Subcutaneous abdominal adipose tissue (tissue), 5 donors: ENCODE data around the gene RAX2.
"Not testable (repeated sequence)": the region's sequence is repeated elsewhere in the genome, so short reads cannot be mapped to it uniquely, and the experiment has no call there.

Source experiments
- H3K27ac ChIP-seq: one replicate; pipeline ENCODE4 v1.7.0; 2013; ENCODE audit warnings: low read depth, mild to moderate bottlenecking, inconsistent platforms, low read length, moderate library complexity
- H3K27me3 ChIP-seq, 5 donors: one replicate each; pipeline ENCODE4 v1.7.0; 2013; ENCODE audit warnings: low read length in 5 of 5, inconsistent platforms in 1 of 5; ENCODE audit not compliant: control insufficient read depth in 5 of 5, insufficient read depth in 4 of 5
- H3K36me3 ChIP-seq, 5 donors: one replicate each; pipeline ENCODE4 v1.7.0; 2013; ENCODE audit warnings: low read length in 5 of 5; ENCODE audit not compliant: control insufficient read depth in 5 of 5, insufficient read depth in 5 of 5
- H3K4me1 ChIP-seq, 5 donors: one replicate each; pipeline ENCODE4 v1.7.0; 2013; ENCODE audit warnings: low read length in 5 of 5, mild to moderate bottlenecking in 3 of 5, moderate library complexity in 1 of 5; ENCODE audit not compliant: control insufficient read depth in 5 of 5, insufficient read depth in 5 of 5
- H3K4me3 ChIP-seq, 5 donors: one replicate each; pipeline ENCODE4 v1.7.0; 2013; ENCODE audit warnings: low read length in 5 of 5, low read depth in 1 of 5
- H3K9ac ChIP-seq, 5 donors: one replicate each; pipeline ENCODE4 v1.7.0; 2013; ENCODE audit warnings: low read length in 5 of 5, mild to moderate bottlenecking in 4 of 5, moderate library complexity in 3 of 5
- H3K9me3 ChIP-seq, 5 donors: one replicate each; pipeline ENCODE4 v1.7.0; 2013; ENCODE audit warnings: low read length in 5 of 5; ENCODE audit not compliant: control insufficient read depth in 5 of 5
- donor health status: healthy.
- donor health status: healthy.
- donor health status: healthy.
- donor health status: healthy.
- donor health status: healthy.

Gene RAX2

GRCh38 chr19:3771000-3771905 lies 775 bp downstream of the RAX2 start:
- Histone ChIP-seq H3K36me3 (peaks cover 0 to 41% (median 28%) of the 10 kb centered on the region in 5 donors), H3K4me3 (no peak overlapping the region), H3K27me3 (peaks cover 0 to 6% (median 0%) of the 10 kb centered on the region in 5 donors), H3K9ac (no peak overlapping the region), H3K27ac (no peak overlapping the region), H3K9me3 (no peaks in the 10 kb centered on the region), H3K4me1 (peaks cover 0 to 5% (median 0%) of the 10 kb centered on the region in 5 donors)

GRCh38 chr19:3770136-3770999 lies 1.7 kb downstream of the RAX2 start:
- Histone ChIP-seq H3K36me3 (peaks cover 0 to 44% (median 29%) of the 10 kb centered on the region in 5 donors), H3K4me1 (peaks cover 0 to 5% (median 0%) of the 10 kb centered on the region in 5 donors), H3K9me3 (no peaks in the 10 kb centered on the region), H3K4me3 (no peak overlapping the region), H3K27me3 (peaks cover 0 to 6% (median 0%) of the 10 kb centered on the region in 5 donors), H3K9ac (no peak overlapping the region), H3K27ac (no peak overlapping the region)

GRCh38 chr19:3769494-3769893 lies 2.5 kb downstream of the RAX2 start:
- Histone ChIP-seq H3K4me3 (no peak overlapping the region), H3K4me1 (peaks cover 0 to 5% (median 0%) of the 10 kb centered on the region in 5 donors), H3K36me3 (peaks cover 0 to 49% (median 33%) of the 10 kb centered on the region in 5 donors), H3K9ac (no peak overlapping the region), H3K27ac (no peak overlapping the region), H3K27me3 (peaks cover 0 to 6% (median 0%) of the 10 kb centered on the region in 5 donors), H3K9me3 (no peaks in the 10 kb centered on the region)

- Histone ChIP-seq H3K4me3 (no peak overlapping the region), H3K9ac (no peak overlapping the region)
Observed at GRCh38 chr19:3768748-3769099, 3.3 kb downstream of the RAX2 start.

GRCh38 chr19:3768015-3768747 lies 3.8 kb downstream of the RAX2 start:
- H3K36me3 ChIP-seq: peaks cover 0 to 49% (median 33%) of the 10 kb centered on the region in 5 donors
- H3K9me3 ChIP-seq: no peaks in the 10 kb centered on the region

More at GRCh38 chr19:3768748-3769099, 3.3 kb downstream of the RAX2 start:
- Histone ChIP-seq H3K9me3 (no peaks in the 10 kb centered on the region), H3K4me1 (peaks cover 0 to 5% (median 0%) of the 10 kb centered on the region in 5 donors), H3K27me3 (peaks cover 0 to 6% (median 0%) of the 10 kb centered on the region in 5 donors), H3K36me3 (peaks cover 0 to 49% (median 33%) of the 10 kb centered on the region in 5 donors), H3K27ac (no peak overlapping the region)

GRCh38 chr19:3767050-3767449 lies 5.0 kb downstream of the RAX2 start:
- Histone ChIP-seq H3K36me3 (peaks cover 0 to 49% (median 33%) of the 10 kb centered on the region in 5 donors), H3K4me1 (peaks cover 0 to 12% (median 6%) of the 10 kb centered on the region in 5 donors), H3K27ac (no peak overlapping the region), H3K9me3 (no peaks in the 10 kb centered on the region), H3K4me3 (no peak overlapping the region), H3K9ac (no peak overlapping the region), H3K27me3 (peaks cover 0 to 6% (median 0%) of the 10 kb centered on the region in 5 donors)

More at GRCh38 chr19:3768015-3768747, 3.8 kb downstream of the RAX2 start:
- peaks cover 0 to 6% (median 0%) of the 10 kb centered on the region in 5 donors for H3K27me3 ChIP-seq
- H3K27ac ChIP-seq: no peak overlapping the region
- no peak overlapping the region for H3K4me3 ChIP-seq
- H3K4me1 ChIP-seq: peaks cover 0 to 8% (median 3%) of the 10 kb centered on the region in 5 donors
- H3K9ac ChIP-seq: no peak overlapping the region

- peaks cover 0 to 49% (median 33%) of the 10 kb centered on the region in 5 donors for H3K36me3 ChIP-seq
- no peak overlapping the region for H3K27ac ChIP-seq
- no peaks in the 10 kb centered on the region for H3K9me3 ChIP-seq
- H3K27me3 ChIP-seq: peaks cover 0 to 6% (median 0%) of the 10 kb centered on the region in 5 donors
- no peak overlapping the region for H3K9ac ChIP-seq
- H3K4me1 ChIP-seq: peaks cover 0 to 16% (median 10%) of the 10 kb centered on the region in 5 donors
- H3K4me3 ChIP-seq: no peak overlapping the region
Observed at GRCh38 chr19:3766520-3766919, 5.5 kb downstream of the RAX2 start.

GRCh38 chr19:3765757-3766156 lies 6.3 kb downstream of the RAX2 start:
- not testable (repeated sequence) for H3K9me3 ChIP-seq, H3K27ac ChIP-seq, H3K4me3 ChIP-seq, H3K9ac ChIP-seq, H3K27me3 ChIP-seq
- H3K4me1 ChIP-seq: peaks cover 0 to 22% (median 16%) of the 10 kb centered on the region in 5 donors
- peaks cover 0 to 49% (median 33%) of the 10 kb centered on the region in 5 donors for H3K36me3 ChIP-seq

GRCh38 chr19:3765121-3765520 lies 6.9 kb downstream of the RAX2 start:
- Histone ChIP-seq H3K4me1 (peaks cover 0 to 28% (median 22%) of the 10 kb centered on the region in 5 donors), H3K9ac (no peak overlapping the region), H3K36me3 (peaks cover 0 to 47% (median 33%) of the 10 kb centered on the region in 5 donors), H3K27ac (no peak overlapping the region), H3K4me3 (no peak overlapping the region), H3K27me3 (no peaks in the 10 kb centered on the region), H3K9me3 (no peaks in the 10 kb centered on the region)
